Superior temporal gyrus (tissue), 1 donor: ENCODE data around the gene SUGCT.
"Not testable (repeated sequence)": the region's sequence is repeated elsewhere in the genome, so short reads cannot be mapped to it uniquely, and the experiment has no call there.

Experiments used
- DNase-seq: peaks from one replicate; pipeline ENCODE4 v3.0.0-alpha.2; 2016; ENCODE audit errors: extremely low spot score

SUGCT gene

DNA sequence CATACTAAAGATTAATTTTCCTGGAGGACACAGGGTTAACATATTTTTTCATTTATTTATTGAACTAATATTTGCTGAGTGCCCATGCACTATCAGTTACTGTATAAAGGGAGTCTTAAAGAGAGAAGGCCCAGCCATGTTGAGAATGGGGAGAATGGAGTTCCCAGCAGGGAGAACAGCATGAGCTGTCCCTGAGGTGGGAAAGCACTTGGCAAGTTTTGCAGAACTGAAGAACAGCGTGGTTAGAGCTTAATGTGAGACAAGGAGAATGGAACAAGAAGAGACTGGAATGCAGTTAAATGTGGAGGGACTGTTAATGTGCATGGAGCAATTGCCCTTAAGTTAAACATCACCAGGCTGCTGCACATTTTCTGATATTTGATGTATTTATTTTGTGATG lies 435.4 kb downstream of the SUGCT start:
- DNase-seq, result peak; percentile 40

- no peak for DNase-seq
Measured at GRCh38 chr7:40571796-40572195, 437.0 kb downstream of the SUGCT start.

DNA sequence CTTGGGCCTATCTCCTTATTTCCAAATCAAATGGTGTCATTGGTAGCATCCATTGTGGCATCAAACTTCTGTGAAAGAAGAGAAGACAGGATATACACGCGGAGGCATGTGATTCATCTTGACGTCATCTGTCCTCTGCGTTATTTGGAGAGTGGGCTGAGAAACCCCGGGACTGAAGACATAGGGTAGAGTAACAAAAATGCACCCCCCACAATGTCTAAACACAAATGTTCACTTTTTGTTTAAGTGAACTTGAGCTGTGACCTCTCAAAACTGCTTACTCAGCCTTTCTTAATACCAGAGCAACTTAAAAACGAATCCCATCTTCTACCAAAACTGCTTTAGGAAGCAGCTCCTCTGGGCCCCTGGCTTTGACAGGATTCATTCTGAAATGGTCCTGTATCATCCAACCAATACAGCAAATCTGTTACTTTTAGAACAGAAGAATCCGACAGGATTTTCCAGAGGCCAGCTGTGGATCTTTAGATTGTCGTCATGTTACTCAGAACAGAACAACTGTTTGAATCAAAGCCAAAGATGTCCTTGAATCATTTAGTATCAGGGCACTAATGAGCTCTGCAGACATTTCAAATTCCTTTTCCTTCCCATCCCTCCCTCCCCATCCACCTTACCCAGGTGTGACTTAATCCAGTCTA lies 438.1 kb downstream of the SUGCT start:
- DNase-seq, result no peak

GRCh38 chr7:40579401-40579800 lies 444.6 kb downstream of the SUGCT start:
- DNase-seq, result no peak

GRCh38 chr7:40580776-40581175 lies 446.0 kb downstream of the SUGCT start:
- no peak for DNase-seq

GRCh38 chr7:40582539-40582938 lies 447.7 kb downstream of the SUGCT start:
- no peak for DNase-seq

DNA sequence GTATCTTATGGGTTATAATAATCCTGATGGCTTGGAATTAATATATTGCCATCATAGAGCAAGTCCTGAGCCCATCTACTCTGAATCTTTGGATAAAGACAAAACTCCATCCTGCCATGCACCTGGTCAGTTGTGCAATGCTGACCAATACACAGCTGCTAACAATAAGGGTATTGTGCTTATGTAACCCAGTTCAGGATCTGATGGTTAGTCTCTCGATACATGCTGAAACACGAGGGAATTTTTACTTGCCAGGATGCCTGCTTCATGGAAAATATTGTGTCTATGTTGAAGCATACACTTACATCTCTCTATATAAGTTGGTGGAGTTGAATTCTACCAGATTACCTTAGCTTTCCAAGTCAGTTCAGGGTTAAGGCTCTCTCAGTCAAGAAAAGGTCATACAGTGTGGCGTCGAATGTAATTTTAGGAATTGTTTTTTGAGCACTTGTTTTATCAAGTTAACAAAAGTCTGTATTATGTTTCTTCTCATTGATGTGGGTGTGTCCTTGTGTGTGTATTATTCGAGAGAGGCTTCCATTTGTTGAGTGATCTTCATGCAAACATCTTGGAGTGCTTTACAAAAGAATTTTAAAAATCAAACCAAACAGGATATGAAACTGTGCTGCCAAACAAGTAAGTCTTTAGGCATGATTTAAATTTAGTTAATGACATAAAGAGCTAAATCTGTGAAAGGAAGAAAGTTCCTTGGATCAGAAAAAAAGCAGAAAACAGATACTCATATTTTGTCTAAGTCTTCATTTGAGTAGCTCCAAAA lies 449.1 kb downstream of the SUGCT start:
- DNase-seq, result no peak

DNA sequence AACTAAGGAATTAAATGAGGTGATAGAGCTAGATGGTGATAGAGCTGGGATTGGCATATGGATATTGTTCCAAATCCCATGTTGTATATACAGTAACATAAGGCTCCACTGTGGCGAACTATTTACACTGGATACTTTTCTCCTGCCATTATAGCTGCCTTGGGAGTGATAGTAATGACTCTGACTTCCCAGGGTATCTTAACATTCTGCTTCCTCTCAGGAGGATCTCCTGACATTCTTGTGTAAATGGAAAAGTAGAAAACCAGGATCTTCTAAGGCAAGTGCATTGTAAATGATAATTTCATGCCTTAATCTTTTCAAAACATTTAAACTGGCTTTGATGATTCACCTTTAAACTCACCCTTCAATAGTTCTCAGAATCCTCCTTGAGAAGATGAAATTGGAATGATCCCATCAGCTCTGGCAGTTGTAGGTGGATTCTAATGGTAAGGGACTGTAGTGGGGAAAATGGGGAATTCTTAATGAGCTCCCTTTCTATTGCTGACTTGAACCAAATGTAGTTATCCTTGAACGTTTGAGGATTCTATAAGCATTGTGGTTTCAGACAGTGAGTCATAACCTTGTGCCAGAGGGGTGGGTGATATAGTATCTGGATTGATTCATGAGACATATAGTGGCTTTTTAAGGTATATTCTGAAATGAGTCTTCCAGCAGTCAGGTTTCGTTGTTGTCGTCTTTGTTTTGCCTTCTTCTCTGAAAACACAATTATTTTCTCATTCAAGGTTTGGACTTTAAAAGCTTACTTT lies 450.0 kb downstream of the SUGCT start:
- DNase-seq, result no peak

DNA sequence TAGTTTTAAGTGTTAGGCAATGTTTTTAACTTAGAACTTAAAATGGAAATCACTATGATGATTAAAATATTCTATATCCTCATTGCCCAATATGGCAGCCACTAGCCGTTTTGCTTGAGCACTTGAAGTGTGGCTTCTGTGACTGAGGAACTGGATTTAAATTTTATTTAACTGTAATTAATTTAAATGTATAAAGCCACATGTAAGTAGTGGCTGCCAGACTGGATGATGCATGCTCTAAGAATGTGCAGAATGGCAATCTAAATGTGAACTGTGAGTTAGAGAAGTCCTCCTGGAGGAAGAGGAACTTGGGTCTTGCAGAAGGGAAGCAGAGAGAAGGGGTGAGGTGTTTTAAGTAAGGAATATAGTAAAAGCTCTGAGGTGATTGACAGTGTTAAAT lies 451.4 kb downstream of the SUGCT start:
- DNase-seq, result no peak

- DNase-seq, result no peak
Measured at GRCh38 chr7:40587419-40587818, 452.6 kb downstream of the SUGCT start.

GRCh38 chr7:40595129-40595528 lies 460.3 kb downstream of the SUGCT start:
- no peak for DNase-seq

- DNase-seq, result peak; percentile 26
Measured at GRCh38 chr7:40595832-40596231, 461.0 kb downstream of the SUGCT start.

DNA sequence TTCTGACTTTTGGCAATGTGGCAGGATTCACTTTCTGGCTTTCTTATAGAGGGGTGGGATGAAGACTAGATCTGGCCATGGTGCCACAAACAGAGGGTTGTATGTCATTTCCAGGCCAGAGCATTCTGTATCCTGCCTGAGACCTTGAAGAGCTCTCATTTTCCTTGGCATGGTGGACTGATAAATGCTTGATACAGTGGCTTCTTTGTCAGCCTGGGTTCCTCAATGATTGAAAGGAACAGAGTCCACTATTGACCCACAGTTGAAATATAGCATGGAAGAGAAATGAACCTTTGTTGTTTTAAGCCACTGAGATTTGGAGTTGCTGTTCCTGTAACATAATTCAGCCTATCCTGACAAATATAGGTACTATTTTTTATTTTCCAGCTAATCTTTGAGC lies 462.7 kb downstream of the SUGCT start:
- no peak for DNase-seq

DNA sequence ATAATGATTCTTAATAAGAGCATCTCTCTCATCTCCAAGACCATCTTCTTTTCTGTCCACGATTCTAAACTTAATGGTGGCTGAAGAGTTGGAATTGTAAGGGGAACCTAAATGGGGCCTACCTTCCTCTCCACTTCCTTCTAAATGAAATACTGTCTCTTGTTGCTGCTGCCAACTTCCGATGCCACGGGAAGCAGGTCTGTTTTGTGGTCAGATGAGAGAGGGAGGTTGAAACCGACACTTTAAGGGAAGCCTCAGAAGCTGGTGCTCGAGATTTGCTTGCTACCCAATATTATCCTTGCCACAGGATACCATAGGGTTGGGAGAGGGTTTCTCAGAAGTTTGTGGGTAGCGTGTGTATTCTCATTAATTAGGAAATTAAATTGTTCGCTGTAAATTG lies 464.1 kb downstream of the SUGCT start:
- DNase-seq, result no peak

DNA sequence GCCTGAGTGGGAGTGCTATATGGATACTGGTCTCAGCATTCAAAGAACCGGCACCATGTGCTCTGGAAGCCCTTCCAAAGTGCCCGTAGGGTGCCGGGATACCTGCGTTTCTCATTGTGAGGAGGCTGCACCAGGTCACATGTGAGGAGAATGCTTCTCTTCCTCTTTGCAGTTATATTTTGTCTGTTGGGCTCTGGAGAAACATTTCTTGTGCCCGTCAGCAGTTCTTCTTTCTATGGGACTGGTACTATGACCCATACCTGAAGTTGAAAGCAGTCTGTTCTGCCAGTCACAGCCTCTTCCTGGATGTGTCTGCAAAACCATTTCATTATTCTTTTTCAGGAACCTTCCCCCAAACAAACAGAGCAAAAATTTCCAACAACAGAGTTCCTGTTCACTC lies 465.0 kb downstream of the SUGCT start:
- no peak for DNase-seq

- not testable (repeated sequence) for DNase-seq
Measured at GRCh38 chr7:40602351-40602750, 467.5 kb downstream of the SUGCT start.

DNA sequence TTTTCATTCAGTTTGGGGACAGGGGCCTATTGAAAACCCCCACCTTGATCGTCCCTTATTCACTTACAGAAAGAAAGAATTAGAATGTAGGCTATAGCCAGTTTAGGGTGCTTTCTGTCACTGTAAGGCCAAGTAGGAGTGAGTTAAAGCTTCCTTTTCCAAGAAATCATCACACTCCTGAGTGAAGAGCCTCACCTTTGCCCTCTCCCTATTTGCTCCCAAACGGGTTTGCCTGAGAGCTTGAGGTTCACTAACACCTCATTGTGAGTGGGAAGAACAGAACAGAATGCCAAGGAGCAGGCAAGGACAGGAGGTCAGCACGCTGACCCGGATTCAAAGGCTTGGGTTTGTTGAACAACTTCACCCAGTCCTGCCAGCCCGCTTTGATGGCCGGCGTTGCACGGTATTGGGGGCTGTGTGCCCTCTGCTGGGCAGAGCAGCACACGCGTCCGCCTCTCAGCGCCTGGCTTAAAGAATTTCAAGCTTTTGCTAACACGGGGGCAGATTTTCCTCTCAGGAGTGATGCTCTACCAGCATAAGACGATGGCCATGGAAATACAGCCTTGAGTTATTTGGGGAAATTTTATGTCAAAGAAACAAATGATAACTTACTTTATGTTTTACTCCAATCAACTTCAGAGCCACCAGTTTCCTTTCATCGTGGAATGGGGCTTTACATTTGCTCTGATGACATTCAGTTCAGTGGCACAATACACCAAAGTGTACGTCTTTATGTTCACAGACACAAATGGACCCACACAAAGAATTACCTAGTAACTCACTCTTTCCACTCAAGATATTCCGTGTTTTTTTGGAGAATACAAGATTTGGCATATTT lies 470.0 kb downstream of the SUGCT start:
- DNase-seq, result peak; percentile 66

DNA sequence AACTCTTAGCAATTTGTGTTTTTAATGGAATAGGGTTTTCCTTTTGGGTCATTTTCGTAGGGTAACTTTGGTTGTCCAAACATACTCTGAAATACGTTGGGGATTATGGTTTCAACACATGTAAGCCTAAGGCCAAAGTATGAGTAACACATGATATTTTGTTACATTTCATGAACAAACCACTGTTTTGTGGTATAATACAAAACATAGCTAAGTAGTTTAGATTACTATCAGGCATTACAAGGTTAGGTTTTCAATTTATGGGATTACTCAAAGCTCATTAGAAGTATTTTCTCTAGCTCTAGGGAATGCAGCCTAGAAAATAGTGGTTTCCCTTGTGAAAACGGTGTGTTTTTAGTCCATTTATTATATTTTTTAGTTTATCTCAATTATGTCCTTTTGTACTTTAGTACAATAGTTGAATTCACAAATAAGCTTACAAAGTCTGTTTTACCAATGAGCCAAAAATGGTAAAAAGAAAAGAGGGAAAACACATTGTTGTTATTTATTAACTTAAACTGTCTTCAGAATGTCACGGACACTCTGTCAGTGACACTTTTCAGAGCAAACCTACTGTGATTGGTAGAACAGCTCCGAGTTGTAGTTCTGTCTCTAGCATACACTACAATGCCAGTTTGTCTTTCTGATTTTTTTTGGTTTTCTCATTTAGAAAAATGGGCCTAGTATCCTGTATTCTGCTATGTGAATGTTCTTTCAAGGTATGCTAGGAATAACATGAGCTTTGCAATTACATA lies 473.7 kb downstream of the SUGCT start:
- no peak for DNase-seq

DNA sequence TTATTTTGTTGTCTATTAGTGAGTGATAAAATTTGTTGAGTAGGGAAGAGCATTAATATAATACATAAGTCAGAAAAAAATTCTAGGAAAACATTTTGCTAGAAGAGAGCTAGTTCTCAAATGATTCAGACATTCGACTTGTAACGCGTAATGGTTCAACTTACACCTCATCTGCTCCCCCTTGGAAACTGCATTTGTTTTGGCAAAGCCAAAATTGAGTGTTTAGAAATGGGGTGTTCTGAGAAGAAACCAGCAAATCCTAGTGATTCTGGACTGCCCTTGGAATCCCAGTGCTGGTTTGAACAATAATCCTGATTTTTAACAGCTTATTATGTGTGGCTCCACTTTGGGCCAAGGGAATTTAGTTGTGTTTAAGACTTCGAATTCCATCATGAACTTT lies 475.7 kb downstream of the SUGCT start:
- no peak for DNase-seq

GRCh38 chr7:40611095-40611871 lies 476.5 kb downstream of the SUGCT start:
- no peak for DNase-seq
